ENCODE data around the gene ZC3HAV1.
"Not testable (repeated sequence)": the region's sequence is repeated elsewhere in the genome, so short reads cannot be mapped to it uniquely, and the experiment has no call there.

Gene ZC3HAV1

GRCh38 chr7:139109188-139109982 is at the start of gene ZC3HAV1:
Gene ZC3HAV1, minus strand, starts transcription at chr7:139109720. Its CDS starts 389 bp downstream, at chr7:139109331.
- peak; percentile 84 for DNase-seq (ENCODE audit: low spot score)

DNA sequence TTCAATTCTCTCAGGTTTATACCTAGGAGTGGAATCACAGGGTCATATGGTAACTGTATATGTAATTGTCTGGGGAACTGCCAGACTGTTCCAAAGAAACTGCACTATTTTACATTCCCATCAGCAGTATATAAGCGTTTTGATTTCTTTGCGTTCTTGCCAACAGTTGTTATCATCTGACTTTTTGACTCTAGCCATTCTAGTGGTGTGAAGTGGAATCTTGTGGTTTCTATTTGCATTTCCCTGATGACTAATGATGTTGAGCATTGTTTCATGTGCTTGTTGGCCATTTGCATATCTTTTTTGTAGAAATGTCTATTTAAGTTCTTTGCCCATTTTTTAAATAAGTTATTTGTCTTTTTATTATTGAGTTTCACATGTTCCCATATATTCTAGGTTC is 44.3 kb upstream of the ZC3HAV1 start:
- no peak for DNase-seq (ENCODE audit: low spot score)

DNA sequence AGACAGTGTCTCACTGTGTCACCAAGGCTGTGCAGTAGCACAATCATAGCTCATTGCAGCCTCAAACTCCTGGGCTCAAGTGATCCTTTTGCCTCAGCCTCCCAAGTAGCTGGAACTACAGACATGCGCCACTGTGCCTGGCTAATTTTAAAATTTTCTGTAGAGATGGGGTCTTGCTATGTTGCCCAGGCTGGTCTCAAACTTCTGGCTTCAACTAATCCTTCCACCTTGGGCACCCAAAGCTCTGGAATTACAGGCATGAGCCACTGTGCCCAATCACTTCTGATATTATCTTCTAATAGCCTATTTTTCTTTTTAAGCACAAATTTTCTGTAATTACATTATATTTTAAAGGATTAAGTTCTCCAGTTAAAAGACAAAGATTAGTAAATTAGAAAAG is 42.6 kb upstream of the ZC3HAV1 start:
- no peak for DNase-seq (ENCODE audit: low spot score)

GRCh38 chr7:139139150-139139549 is 29.6 kb upstream of the ZC3HAV1 start:
- DNase-seq (ENCODE audit: low spot score), result no peak

DNA sequence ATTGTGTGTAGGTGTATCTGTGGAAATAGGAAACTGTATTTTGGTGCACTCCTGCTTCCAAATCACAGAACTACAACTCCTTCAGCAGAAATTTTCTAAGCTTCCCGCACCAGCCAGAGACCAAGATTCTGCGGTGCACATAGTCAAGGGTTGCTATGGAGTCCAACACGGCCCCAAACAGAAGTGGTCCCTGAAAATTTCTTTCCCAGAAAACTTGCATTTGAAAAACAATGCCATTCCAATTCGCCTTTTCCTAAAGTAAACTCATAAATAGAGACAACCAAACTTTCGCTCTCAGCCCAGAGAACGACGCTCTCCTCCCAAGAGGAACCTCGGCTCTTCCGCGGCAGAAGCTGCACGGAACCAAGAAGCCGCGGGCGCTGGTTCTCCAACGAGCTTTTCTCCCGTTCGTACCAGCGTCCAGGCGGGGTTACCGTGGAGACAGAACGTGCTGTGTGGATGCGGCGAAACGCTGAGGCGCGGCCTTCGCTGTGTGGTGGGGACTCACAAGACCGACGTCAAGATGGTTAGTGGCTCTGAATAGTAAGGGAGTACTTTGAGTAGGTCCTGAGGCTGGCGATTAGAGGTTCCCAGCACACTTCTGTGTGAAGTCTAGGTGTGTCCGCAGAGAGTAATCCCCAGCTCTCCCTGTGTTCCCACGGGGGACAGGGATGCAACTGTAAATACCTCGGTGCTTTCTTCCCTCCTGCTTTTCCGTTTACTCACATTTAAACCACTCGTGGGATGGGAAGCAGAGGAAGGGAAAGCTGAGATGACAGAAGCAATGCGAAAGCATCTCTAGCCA is 24.0 kb upstream of the ZC3HAV1 start:
- DNase-seq (ENCODE audit: low spot score), result peak; percentile 78

GRCh38 chr7:139132887-139133286 is 23.4 kb upstream of the ZC3HAV1 start:
- DNase-seq (ENCODE audit: low spot score), result no peak

DNA sequence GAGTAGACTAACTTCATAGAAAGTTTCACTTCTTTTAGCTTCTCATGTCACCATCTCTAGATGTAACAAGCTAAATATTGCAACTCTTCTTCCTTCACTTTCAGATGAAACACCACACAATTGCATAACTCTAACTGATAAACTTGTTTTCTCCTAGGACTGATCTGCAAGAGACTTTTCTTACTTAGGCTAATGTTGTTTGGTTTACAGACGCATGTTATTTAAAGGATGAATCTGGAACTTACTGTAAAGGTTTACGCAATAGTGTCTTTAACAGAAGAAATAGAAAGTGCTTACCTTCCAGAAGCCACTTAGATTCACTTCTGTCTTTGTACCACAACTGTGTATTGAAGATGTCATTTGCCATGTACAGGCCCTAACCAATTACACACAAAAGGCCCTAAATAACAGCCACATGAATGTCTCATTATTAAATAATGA is 22.1 kb upstream of the ZC3HAV1 start:
- DNase-seq (ENCODE audit: low spot score), result no peak

DNA sequence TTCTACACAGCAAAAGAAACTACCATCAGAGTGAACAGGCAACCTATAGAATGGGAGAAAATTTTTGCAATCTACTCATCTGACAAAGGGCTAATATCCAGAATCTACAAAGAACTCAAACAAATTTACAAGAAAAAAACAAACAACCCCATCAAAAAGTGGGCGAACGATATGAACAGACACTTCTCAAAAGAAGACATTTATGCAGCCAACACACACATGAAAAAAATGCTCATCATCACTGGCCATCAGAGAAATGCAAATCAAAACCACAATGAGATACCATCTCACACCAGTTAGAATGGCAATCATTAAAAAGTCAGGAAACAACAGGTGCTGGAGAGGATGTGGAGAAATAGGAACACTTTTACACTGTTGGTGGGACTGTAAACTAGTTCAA is 20.3 kb upstream of the ZC3HAV1 start:
- not testable (repeated sequence) for DNase-seq (ENCODE audit: low spot score)

DNA sequence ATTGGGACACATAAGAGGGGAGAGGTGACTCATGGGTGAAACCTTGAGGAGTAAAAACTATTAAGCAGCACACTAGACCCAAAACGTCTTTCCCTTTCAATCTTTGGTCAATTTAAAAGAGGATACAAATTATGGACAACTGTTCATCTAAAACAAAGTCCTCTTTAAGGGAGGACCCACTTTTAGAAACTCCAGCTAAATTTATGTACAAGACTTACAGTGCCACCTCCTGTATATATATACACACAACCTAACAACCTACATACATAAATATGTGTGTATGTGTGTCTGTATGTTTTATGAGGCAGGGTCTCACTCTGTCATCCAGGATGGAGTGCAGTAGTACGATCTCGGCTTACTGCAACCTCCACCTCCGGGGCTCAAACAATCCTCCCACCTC is 18.1 kb upstream of the ZC3HAV1 start:
- no peak for DNase-seq (ENCODE audit: low spot score)

GRCh38 chr7:139125657-139126056 is 16.1 kb upstream of the ZC3HAV1 start:
- no peak for DNase-seq (ENCODE audit: low spot score)

DNA sequence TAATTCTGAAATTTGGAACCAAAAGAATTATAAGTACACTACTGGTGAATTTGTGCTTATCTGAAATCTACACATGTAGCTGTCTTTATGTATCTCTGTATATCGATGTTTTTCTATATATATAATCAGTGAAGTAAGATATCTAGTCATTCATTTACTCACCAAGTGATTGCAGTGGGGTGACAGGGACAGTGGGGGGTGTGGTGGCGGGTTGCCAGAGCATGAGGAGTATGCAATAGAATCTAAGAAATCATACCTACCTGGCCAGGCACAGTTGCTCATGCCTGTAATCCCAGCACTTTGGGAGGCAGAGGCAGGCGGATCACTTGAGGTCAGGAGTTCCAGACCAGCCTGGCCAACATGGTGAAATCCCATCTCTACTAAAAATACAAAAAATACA is 15.5 kb upstream of the ZC3HAV1 start:
- DNase-seq (ENCODE audit: low spot score), result not testable (repeated sequence)

DNA sequence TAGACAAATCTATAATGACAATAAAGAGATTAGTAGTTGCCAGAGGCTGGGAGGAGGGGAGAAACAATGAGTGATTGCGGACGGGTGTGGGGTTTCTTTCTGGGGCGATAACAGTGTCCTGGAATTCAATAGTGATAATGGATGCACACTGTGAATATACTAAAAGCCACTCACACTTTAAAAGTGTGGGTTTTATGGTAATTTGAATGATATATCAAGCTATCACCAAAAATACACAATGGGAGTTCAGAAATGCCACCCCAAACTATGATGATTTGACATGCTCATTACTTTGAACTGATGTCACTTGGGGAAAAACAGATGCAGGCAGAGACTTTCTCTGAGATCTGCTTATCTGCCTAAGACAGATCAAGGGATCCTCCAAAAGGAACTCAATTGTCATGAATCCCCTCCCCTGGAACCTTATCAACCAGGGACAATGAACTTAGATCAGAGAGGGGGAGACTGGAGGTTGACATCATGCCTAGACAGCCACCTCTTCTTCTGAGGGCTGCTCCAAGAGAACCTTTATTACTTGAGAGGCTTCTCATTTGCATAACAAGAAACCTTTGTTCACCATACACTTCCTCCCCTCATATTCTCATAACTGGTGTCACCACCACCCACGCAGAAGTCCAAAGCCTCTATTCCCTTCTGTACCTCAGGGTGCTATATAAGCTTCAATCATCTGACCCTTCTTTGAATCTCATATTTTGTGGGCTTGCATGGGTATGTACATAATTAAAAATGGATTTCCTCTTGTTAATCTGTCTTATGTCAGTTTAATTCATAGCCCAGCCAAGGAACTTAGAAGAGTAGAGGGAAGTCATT is 14.8 kb upstream of the ZC3HAV1 start:
- no peak for DNase-seq (ENCODE audit: low spot score)

DNA sequence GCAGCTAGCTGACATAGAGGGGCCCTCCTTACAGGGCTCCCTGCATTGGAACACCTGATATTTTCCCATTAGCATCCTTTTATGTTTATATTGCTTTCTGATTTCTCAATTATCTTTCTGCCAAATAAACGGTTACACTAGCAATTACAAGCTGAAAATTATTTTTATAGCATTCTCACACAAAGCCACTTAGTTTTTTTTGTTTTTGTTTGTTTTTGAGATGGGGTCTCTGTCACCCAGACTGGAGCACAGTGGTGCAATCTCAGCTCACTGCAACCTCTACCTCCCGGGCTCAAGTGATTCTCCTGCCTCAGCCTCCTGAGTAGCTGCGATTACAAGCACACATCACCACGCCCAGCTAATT is 9.9 kb upstream of the ZC3HAV1 start:
- no peak for DNase-seq (ENCODE audit: low spot score)

- no peak for DNase-seq (ENCODE audit: low spot score)
These were observed 9.4 kb upstream of the ZC3HAV1 start for GRCh38 chr7:139118805-139119485.

DNA sequence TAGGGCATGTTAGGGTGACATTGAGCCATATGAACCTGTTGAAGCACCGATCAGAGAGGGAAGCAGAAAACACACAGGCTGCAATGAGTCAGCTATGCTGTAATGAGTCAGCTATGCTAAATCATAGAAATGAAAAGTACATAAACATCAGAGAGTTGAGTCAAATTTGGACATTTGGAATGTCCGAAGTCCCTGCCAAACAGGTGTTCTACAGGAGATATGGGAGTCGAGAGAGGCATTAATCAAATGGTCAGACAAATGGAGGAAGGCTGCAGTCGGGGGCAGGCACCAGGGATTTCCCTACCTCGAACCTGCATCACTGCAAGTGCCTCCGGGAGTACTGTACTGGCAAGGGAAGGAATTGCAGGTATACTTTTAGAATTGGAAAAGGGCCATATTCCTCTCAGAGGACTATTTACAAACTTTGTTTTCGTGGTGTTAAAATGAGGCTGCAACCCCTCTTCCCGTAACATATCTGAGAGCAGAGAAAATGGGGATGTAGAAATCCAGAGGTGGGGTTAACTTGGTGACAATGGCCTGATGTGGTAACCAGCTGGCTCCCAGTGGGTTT is 8.8 kb upstream of the ZC3HAV1 start:
- peak; percentile 42 for DNase-seq (ENCODE audit: low spot score)

- no peak for DNase-seq (ENCODE audit: low spot score)
These were observed 8.2 kb upstream of the ZC3HAV1 start for GRCh38 chr7:139117599-139118233.

GRCh38 chr7:139116999-139117398 is 7.5 kb upstream of the ZC3HAV1 start:
- DNase-seq (ENCODE audit: low spot score), result no peak

DNA sequence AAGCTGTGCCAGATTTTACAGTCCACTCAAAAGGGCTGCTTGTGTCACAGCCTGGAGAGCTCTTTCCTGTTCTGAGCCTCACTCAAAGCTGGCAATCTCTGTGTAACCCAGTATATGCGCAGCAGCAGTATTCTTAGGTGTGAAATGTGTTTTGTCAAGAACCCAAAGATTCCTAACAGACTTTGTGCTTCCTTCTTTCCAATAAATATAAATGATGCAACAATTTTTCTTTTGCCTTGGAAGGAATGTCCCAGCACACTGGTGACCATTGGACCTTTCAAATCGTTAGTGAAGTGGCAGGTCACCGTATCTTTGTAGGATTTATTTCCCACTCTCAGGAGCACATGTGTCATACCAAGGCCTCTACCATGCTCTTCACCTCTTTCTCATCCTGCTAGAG is 5.6 kb upstream of the ZC3HAV1 start:
- no peak for DNase-seq (ENCODE audit: low spot score)

- no peak for DNase-seq (ENCODE audit: low spot score)
These were observed 5.1 kb upstream of the ZC3HAV1 start for GRCh38 chr7:139114585-139114984.

- DNase-seq (ENCODE audit: low spot score), result no peak
These were observed 4.5 kb upstream of the ZC3HAV1 start for GRCh38 chr7:139114018-139114417.

- no peak for DNase-seq (ENCODE audit: low spot score)
These were observed 3.3 kb upstream of the ZC3HAV1 start for GRCh38 chr7:139112741-139113250.

All from hepatic stellate cell (primary cell).